HL-60 (cell line): ENCODE data around the gene AHDC1.

Source experiments
- TF ChIP-seq, protein P1 (sequence below): IDR thresholded peaks from one replicate; pipeline ENCODE4 v1.5.1; 2011; ENCODE audit warnings: low read length, control low read depth, inconsistent platforms; ENCODE audit not compliant: insufficient read depth
- TF ChIP-seq, protein P2 (sequence below): IDR thresholded peaks from 2 replicates; pipeline ENCODE4 v1.6.1; 2012; ENCODE audit warnings: low read depth; ENCODE audit not compliant: insufficient replicate concordance

DNA sequence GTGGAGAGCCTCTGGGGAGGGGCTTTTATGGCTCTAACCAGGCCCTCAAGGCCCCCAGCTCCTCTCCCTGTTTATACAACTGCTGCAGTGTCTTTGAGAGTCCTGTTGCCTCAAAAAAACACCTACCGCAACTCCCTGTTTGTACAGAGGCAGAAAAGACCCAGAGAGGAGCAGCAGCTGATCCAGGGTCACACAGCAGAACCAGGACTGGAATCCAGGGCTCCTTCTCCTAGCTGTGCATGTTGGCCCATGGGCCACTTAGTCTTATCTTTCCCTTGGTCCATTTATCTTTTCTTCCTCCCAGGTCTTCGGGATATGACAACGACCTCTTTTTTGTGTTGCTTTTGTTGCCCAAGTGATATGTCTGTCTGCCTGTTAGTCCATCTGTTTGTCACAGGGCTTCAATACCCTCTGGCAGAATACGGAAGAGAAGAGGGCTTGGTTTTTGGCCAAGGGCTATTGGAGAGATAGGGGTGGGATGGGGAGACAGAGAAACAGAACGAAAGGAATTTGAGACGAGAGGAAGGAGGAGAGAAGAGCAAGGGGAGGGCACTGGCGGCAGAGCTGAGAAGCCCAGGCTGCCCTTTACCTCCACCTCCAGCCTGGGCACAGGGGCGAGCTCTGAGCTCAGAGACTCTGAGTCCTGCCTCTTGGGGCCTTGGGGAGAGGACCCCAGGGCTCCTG, 80.5 kb downstream of the AHDC1 start:
- TF ChIP-seq, protein P1, sequence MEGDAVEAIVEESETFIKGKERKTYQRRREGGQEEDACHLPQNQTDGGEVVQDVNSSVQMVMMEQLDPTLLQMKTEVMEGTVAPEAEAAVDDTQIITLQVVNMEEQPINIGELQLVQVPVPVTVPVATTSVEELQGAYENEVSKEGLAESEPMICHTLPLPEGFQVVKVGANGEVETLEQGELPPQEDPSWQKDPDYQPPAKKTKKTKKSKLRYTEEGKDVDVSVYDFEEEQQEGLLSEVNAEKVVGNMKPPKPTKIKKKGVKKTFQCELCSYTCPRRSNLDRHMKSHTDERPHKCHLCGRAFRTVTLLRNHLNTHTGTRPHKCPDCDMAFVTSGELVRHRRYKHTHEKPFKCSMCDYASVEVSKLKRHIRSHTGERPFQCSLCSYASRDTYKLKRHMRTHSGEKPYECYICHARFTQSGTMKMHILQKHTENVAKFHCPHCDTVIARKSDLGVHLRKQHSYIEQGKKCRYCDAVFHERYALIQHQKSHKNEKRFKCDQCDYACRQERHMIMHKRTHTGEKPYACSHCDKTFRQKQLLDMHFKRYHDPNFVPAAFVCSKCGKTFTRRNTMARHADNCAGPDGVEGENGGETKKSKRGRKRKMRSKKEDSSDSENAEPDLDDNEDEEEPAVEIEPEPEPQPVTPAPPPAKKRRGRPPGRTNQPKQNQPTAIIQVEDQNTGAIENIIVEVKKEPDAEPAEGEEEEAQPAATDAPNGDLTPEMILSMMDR: no peak
- TF ChIP-seq, protein P2, sequence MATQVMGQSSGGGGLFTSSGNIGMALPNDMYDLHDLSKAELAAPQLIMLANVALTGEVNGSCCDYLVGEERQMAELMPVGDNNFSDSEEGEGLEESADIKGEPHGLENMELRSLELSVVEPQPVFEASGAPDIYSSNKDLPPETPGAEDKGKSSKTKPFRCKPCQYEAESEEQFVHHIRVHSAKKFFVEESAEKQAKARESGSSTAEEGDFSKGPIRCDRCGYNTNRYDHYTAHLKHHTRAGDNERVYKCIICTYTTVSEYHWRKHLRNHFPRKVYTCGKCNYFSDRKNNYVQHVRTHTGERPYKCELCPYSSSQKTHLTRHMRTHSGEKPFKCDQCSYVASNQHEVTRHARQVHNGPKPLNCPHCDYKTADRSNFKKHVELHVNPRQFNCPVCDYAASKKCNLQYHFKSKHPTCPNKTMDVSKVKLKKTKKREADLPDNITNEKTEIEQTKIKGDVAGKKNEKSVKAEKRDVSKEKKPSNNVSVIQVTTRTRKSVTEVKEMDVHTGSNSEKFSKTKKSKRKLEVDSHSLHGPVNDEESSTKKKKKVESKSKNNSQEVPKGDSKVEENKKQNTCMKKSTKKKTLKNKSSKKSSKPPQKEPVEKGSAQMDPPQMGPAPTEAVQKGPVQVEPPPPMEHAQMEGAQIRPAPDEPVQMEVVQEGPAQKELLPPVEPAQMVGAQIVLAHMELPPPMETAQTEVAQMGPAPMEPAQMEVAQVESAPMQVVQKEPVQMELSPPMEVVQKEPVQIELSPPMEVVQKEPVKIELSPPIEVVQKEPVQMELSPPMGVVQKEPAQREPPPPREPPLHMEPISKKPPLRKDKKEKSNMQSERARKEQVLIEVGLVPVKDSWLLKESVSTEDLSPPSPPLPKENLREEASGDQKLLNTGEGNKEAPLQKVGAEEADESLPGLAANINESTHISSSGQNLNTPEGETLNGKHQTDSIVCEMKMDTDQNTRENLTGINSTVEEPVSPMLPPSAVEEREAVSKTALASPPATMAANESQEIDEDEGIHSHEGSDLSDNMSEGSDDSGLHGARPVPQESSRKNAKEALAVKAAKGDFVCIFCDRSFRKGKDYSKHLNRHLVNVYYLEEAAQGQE: no peak
